HG03469 (cell line): ENCODE data around the gene TUSC2.

Experiments used
- ATAC-seq: cut with Tn5 transposase; IDR thresholded peaks from one replicate; pipeline ENCODE4 v1.9.1; 2021; ENCODE audit warnings: mild to moderate bottlenecking, moderate library complexity, moderate number of reproducible peaks; ENCODE audit not compliant: unreplicated experiment

Gene TUSC2

GRCh38 chr3:50276762-50277101 lies 51.3 kb downstream of the TUSC2 start:
- ATAC-seq: no peak

DNA sequence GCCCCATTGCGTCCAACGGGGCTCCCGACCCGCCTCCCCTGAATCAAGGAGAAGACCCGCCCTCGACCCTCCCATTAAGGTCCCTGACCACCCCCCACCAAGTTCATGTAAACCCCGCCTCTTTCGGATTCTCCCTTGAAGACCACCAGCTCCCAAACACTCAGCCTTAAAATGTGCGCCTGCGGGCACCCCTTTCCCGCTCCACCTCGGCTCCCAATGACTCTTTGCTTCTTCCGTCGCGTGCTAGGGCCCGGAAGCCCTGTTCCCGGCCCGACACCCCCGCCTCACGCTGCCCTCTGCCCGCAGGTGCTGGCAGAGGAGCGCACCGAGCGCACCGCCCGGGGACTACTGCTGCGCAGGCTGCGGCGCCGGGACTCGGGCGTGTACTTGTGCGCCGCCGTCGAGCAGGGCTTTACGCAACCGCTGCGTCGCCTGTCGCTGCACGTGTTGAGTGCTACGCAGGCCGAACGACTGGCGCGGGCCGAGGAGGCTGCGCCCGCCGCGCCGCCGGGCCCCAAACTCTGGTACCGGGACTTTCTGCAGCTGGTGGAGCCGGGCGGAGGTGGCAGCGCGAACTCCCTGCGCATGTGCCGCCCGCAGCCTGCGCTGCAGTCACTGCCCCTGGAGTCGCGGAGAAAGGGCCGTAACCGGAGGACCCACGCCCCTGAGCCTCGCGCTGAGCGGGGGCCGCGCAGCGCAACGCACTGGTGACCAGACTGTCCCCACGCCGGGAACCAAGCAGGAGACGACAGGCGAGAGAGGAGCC lies 51.8 kb downstream of the TUSC2 start:
- ATAC-seq: no peak

- no peak for ATAC-seq
These were observed 52.7 kb downstream of the TUSC2 start for GRCh38 chr3:50275141-50275995.
